Measurements from ENCODE around the gene ARSD.
A peak's percentile ranks its signal among the peaks of the same experiment; 100 is the strongest.

Gene ARSD

DNA sequence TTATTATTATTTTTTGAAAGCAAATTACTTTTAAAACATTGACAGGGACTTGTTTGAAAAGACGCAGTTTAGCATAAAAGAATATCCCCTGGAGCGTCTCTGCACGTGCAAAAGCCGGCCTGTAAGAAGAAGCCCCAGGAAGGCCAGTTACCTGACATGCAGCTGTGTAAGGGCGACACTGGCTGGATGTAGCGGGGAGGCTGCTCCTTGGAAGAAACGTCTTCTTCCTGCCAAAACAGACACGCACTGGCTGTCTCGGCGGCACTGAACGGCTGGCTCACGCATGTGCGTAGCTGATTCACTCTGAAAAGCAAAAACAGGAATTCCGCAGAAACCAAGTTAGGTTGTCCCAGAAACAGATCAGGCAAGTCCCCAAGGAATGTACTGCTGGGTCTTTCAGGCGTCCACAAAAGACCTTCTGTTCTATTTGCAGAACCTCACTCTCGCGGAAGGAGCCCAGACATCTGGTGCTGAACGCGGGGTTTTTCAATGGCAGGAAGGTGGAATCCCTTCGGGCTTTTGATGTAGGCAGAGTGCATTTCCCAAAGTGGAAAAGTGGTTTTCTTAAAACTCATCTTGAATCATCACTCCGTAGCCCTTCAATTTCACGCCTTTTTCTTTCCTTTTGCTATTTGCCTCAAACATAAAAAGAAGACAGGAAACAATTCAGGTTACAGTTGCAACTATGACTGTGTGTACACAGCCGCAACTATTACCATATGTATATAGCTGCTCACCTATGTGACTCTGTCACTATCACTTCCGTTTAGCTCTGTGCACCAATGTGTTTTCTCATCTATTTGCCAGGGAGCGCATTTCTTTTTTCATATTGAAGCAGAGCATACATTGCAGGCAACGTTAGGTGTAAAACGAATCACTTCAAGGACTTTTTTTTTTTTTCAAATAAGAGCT lies 39.1 kb upstream of the ARSD start:
- ATAC-seq: peak; percentile 78

GRCh38 chrX:2967584-2967983 lies 38.4 kb upstream of the ARSD start:
- no peak for TF ChIP-seq TOX (CRISPR knock-in tag; IDR thresholded peaks at IDR 0.05; ENCODE audit: borderline replicate concordance)
- no peak for TF ChIP-seq ZFP30 (CRISPR knock-in tag; IDR thresholded peaks at IDR 0.05)
- TF ChIP-seq PPARA (CRISPR knock-in tag; IDR thresholded peaks at IDR 0.05; ENCODE audit: borderline replicate concordance): no peak
- no peak for TF ChIP-seq GLIS3 (CRISPR knock-in tag; IDR thresholded peaks at IDR 0.05)
- TF ChIP-seq, protein P1, sequence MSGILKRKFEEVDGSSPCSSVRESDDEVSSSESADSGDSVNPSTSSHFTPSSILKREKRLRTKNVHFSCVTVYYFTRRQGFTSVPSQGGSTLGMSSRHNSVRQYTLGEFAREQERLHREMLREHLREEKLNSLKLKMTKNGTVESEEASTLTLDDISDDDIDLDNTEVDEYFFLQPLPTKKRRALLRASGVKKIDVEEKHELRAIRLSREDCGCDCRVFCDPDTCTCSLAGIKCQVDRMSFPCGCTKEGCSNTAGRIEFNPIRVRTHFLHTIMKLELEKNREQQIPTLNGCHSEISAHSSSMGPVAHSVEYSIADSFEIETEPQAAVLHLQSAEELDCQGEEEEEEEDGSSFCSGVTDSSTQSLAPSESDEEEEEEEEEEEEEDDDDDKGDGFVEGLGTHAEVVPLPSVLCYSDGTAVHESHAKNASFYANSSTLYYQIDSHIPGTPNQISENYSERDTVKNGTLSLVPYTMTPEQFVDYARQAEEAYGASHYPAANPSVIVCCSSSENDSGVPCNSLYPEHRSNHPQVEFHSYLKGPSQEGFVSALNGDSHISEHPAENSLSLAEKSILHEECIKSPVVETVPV (CRISPR knock-in tag; IDR thresholded peaks at IDR 0.05): no peak
- TF ChIP-seq ZNF70 (CRISPR knock-in tag; IDR thresholded peaks at IDR 0.05): no peak
- TF ChIP-seq ISL1 (CRISPR knock-in tag; IDR thresholded peaks at IDR 0.05): no peak
- TF ChIP-seq CSDC2 (CRISPR knock-in tag; IDR thresholded peaks at IDR 0.05): no peak
- no peak for TF ChIP-seq ZNF565 (CRISPR knock-in tag; conservative IDR thresholded peaks at IDR 0.05; ENCODE audit: low read depth)
- TF ChIP-seq OSR1 (CRISPR knock-in tag; IDR thresholded peaks at IDR 0.05): no peak
- no peak for TF ChIP-seq RARB (CRISPR knock-in tag; IDR thresholded peaks at IDR 0.05)
- no peak for TF ChIP-seq BACH2 (CRISPR knock-in tag; IDR thresholded peaks at IDR 0.05; ENCODE audit: borderline replicate concordance)
- no peak for TF ChIP-seq TSHZ2 (CRISPR knock-in tag; IDR thresholded peaks at IDR 0.05)
- no peak for TF ChIP-seq PATZ1 (CRISPR knock-in tag; IDR thresholded peaks at IDR 0.05; ENCODE audit: borderline replicate concordance)
- TF ChIP-seq, protein P2, sequence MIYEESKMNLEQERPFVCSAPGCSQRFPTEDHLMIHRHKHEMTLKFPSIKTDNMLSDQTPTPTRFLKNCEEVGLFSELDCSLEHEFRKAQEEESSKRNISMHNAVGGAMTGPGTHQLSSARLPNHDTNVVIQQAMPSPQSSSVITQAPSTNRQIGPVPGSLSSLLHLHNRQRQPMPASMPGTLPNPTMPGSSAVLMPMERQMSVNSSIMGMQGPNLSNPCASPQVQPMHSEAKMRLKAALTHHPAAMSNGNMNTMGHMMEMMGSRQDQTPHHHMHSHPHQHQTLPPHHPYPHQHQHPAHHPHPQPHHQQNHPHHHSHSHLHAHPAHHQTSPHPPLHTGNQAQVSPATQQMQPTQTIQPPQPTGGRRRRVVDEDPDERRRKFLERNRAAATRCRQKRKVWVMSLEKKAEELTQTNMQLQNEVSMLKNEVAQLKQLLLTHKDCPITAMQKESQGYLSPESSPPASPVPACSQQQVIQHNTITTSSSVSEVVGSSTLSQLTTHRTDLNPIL (CRISPR knock-in tag; IDR thresholded peaks at IDR 0.05; ENCODE audit: low read depth): no peak
- no peak for TF ChIP-seq ZNF8 (CRISPR knock-in tag; IDR thresholded peaks at IDR 0.05)
- no peak for TF ChIP-seq ZC3H10 (CRISPR knock-in tag; IDR thresholded peaks at IDR 0.05)
- TF ChIP-seq ZFP3 (CRISPR knock-in tag; IDR thresholded peaks at IDR 0.05): no peak
- TF ChIP-seq TCF4 (CRISPR knock-in tag; IDR thresholded peaks at IDR 0.05; ENCODE audit: borderline replicate concordance): no peak
- no peak for ATAC-seq

More for the DNA sequence above, 39.1 kb upstream of the ARSD start:
- TF ChIP-seq, protein P1 (CRISPR knock-in tag; IDR thresholded peaks at IDR 0.05): no peak
- no peak for TF ChIP-seq ZFP30 (CRISPR knock-in tag; IDR thresholded peaks at IDR 0.05)
- TF ChIP-seq ZC3H10 (CRISPR knock-in tag; IDR thresholded peaks at IDR 0.05): no peak
- no peak for TF ChIP-seq ZFP3 (CRISPR knock-in tag; IDR thresholded peaks at IDR 0.05)
- TF ChIP-seq, protein P3, sequence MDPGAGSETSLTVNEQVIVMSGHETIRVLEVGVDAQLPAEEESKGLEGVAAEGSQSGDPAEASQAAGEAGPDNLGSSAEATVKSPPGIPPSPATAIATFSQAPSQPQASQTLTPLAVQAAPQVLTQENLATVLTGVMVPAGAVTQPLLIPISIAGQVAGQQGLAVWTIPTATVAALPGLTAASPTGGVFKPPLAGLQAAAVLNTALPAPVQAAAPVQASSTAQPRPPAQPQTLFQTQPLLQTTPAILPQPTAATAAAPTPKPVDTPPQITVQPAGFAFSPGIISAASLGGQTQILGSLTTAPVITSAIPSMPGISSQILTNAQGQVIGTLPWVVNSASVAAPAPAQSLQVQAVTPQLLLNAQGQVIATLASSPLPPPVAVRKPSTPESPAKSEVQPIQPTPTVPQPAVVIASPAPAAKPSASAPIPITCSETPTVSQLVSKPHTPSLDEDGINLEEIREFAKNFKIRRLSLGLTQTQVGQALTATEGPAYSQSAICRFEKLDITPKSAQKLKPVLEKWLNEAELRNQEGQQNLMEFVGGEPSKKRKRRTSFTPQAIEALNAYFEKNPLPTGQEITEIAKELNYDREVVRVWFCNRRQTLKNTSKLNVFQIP (CRISPR knock-in tag; IDR thresholded peaks at IDR 0.05; ENCODE audit: borderline replicate concordance, low read depth): no peak
- TF ChIP-seq OSR1 (CRISPR knock-in tag; IDR thresholded peaks at IDR 0.05): no peak
- no peak for TF ChIP-seq GLIS3 (CRISPR knock-in tag; IDR thresholded peaks at IDR 0.05)
- no peak for TF ChIP-seq ZNF8 (CRISPR knock-in tag; IDR thresholded peaks at IDR 0.05)
- TF ChIP-seq RARB (CRISPR knock-in tag; IDR thresholded peaks at IDR 0.05): no peak
- TF ChIP-seq ESRRG (CRISPR knock-in tag; IDR thresholded peaks at IDR 0.05): no peak
- TF ChIP-seq ISL1 (CRISPR knock-in tag; IDR thresholded peaks at IDR 0.05): no peak
